GM23338 (cell line): ENCODE measurements around the gene SNTG2. TPM values are rescaled to one million over a fixed set of nuclear protein-coding genes. Genes with fewer than 3 reads are reported as not detected.

Experiments used
- ATAC-seq: fragments of 200-7000 bp; cut with Tn5 transposase; 3 replicates; pipeline ENCODE4 v1.9.1; 2020
- DNase-seq: peaks from one replicate; pipeline ENCODE4 v3.0.0-alpha.2; 2015; ENCODE audit warnings: low spot score
- H2AFZ ChIP-seq: fragments of 200-600 bp; sonication (generic); 2 replicates; pipeline ENCODE4 v1.8.0; 2016; ENCODE audit warnings: antibody characterized with exemption, mild to moderate bottlenecking, moderate library complexity
- H3F3A ChIP-seq: fragments of 200-600 bp; sonication (generic); replicated peaks from 2 replicates; pipeline ENCODE4 v1.8.0; 2017; ENCODE audit warnings: antibody characterized with exemption, mixed run types, low read depth
- H3K27ac ChIP-seq: fragments of 200-600 bp; sonication (generic); 2 replicates; pipeline ENCODE4 v1.6.1; 2016; ENCODE audit warnings: low read depth
- H3K27me3 ChIP-seq: fragments of 200-600 bp; sonication (generic); 2 replicates; pipeline ENCODE4 v1.8.0; 2016; ENCODE audit warnings: mild to moderate bottlenecking, mixed run types, moderate library complexity; ENCODE audit not compliant: insufficient read depth
- H3K36me3 ChIP-seq: fragments of 200-600 bp; sonication (generic); 2 replicates; pipeline ENCODE4 v1.8.0; 2016; ENCODE audit warnings: mild to moderate bottlenecking; ENCODE audit not compliant: insufficient read depth
- H3K4me1 ChIP-seq: fragments of 200-600 bp; sonication (generic); 2 replicates; pipeline ENCODE4 v1.8.0; 2016; ENCODE audit warnings: mild to moderate bottlenecking, moderate library complexity; ENCODE audit not compliant: insufficient read depth
- H3K4me2 ChIP-seq: fragments of 200-600 bp; sonication (generic); 2 replicates; pipeline ENCODE4 v1.7.1; 2017; ENCODE audit warnings: mixed run types
- H3K4me3 ChIP-seq: fragments of 200-600 bp; sonication (generic); 2 replicates; pipeline ENCODE4 v1.6.1; 2016; ENCODE audit warnings: mixed run types
- H3K79me2 ChIP-seq: fragments of 200-600 bp; sonication (generic); replicated peaks from 2 replicates; pipeline ENCODE4 v1.8.0; 2017; ENCODE audit warnings: mild to moderate bottlenecking; ENCODE audit not compliant: insufficient read depth
- H3K9me2 ChIP-seq: fragments of 200-600 bp; sonication (generic); 2 replicates; pipeline ENCODE4 v1.8.0; 2017; ENCODE audit not compliant: insufficient read depth
- H4K20me1 ChIP-seq: fragments of 200-600 bp; sonication (generic); replicated peaks from 2 replicates; pipeline ENCODE4 v1.8.0; 2017; ENCODE audit warnings: mild to moderate bottlenecking; ENCODE audit not compliant: insufficient read depth
- H3K27ac Mint-ChIP-seq: 2 replicates; pipeline ENCODE4 v1.8.0; 2020; ENCODE audit warnings: inconsistent platforms, mild to moderate bottlenecking, moderate library complexity, mixed read lengths
- H3K27me3 Mint-ChIP-seq: 3 replicates; pipeline ENCODE4 v1.8.0; 2022; ENCODE audit warnings: low read depth, mild to moderate bottlenecking, moderate library complexity, mixed read lengths, inconsistent platforms; ENCODE audit not compliant: insufficient read depth, poor library complexity
- H3K36me3 Mint-ChIP-seq: 3 replicates; pipeline ENCODE4 v1.8.0; 2021; ENCODE audit warnings: low read depth, mild to moderate bottlenecking, inconsistent platforms, moderate library complexity, mixed read lengths
- H3K4me1 Mint-ChIP-seq: 3 replicates; pipeline ENCODE4 v1.8.0; 2020; ENCODE audit warnings: mild to moderate bottlenecking, inconsistent platforms, mixed read lengths
- H3K4me3 Mint-ChIP-seq: 3 replicates; pipeline ENCODE4 v1.8.0; 2021; ENCODE audit warnings: moderate library complexity, mild to moderate bottlenecking, inconsistent platforms, mixed read lengths
- H3K9me3 Mint-ChIP-seq: 3 replicates; pipeline ENCODE4 v1.8.0; 2020; ENCODE audit warnings: moderate library complexity, mild to moderate bottlenecking, inconsistent platforms, mixed read lengths
- CREB1 ChIP-seq: fragments of 250-450 bp; sonication (Bioruptor Pico); IDR thresholded peaks from 2 replicates; pipeline ENCODE4 v1.5.0; 2020; ENCODE audit warnings: low read depth, mild to moderate bottlenecking, moderate library complexity
- ETS1 ChIP-seq: IDR thresholded peaks from 2 replicates; pipeline ENCODE4 v1.6.1; 2016; ENCODE audit warnings: antibody characterized with exemption
- EZH2 ChIP-seq: fragments of 200-600 bp; sonication (generic); IDR thresholded peaks from one replicate; pipeline ENCODE4 v1.8.0; 2017; ENCODE audit warnings: antibody characterized with exemption, mild to moderate bottlenecking, low read depth; ENCODE audit not compliant: unreplicated experiment
- EZH2phosphoT487 ChIP-seq: fragments of 200-600 bp; sonication (generic); IDR thresholded peaks from one replicate; pipeline ENCODE4 v1.8.1; 2018; ENCODE audit warnings: antibody characterized with exemption; ENCODE audit not compliant: unreplicated experiment
- JUNB ChIP-seq: IDR thresholded peaks from one replicate; pipeline ENCODE4 v1.6.1; 2016; ENCODE audit warnings: antibody characterized with exemption; ENCODE audit not compliant: unreplicated experiment
- NANOG ChIP-seq: IDR thresholded peaks from 2 replicates; pipeline ENCODE4 v1.6.1; 2016; ENCODE audit warnings: antibody characterized with exemption, borderline replicate concordance
- POLR2AphosphoS5 ChIP-seq: IDR thresholded peaks from 2 replicates; pipeline ENCODE4 v1.6.1; 2016; ENCODE audit warnings: antibody characterized with exemption, low read depth
- STAT1 ChIP-seq: IDR thresholded peaks from one replicate; pipeline ENCODE4 v1.6.1; 2016; ENCODE audit warnings: antibody characterized with exemption; ENCODE audit not compliant: unreplicated experiment
- ZNF114 ChIP-seq: fragments of 250-450 bp; sonication (Bioruptor Pico); IDR thresholded peaks from 2 replicates; pipeline ENCODE4 v1.5.0; 2020; ENCODE audit warnings: mild to moderate bottlenecking, moderate library complexity
- ZNF331 ChIP-seq: fragments of 250-450 bp; sonication (Bioruptor Pico); IDR thresholded peaks from 2 replicates; pipeline ENCODE4 v1.5.0; 2020; ENCODE audit warnings: low read depth, mild to moderate bottlenecking, moderate library complexity
- ZNF462 ChIP-seq: fragments of 250-450 bp; sonication (Bioruptor Pico); IDR thresholded peaks from 2 replicates; pipeline ENCODE4 v1.5.0; 2020; ENCODE audit warnings: mild to moderate bottlenecking, moderate library complexity
- polyA plus RNA-seq: library from polyadenylated mRNA; unstranded; fragments of >200 nt; fragmentation: Nextera tagmentation; extraction: Ambion mirVana; gene quantifications from 2 replicates; pipeline ENCODE4 v1.2.1, GENCODE V29; 2016
- total RNA-seq: library from RNA; depleted of rRNA; stranded (reverse); fragments of >200 nt; shearing (Covaris generic); gene quantifications from 2 replicates; pipeline ENCODE4 v1.2.3, GENCODE V29; 2014
- TF ChIP-seq, protein P1 (sequence below), 2 experiments: fragments of 200-600 bp in 1 of 2; sonication (generic) in 1 of 2; conservative IDR thresholded peaks; 2 replicates each; pipeline versions ENCODE4 v1.5.1 to v1.6.1; 2016 to 2017; ENCODE audit warnings: antibody characterized with exemption in 2 of 2, low read depth in 2 of 2, mild to moderate bottlenecking in 2 of 2, moderate library complexity in 1 of 2

SNTG2 gene
- total and polyA plus RNA-seq, 2 experiments from 2014 or later: 27.5 to 60.4 TPM

- H3K9me3 Mint-ChIP-seq: no peaks in the 10 kb centered on the region
- peaks cover 87% of the 10 kb centered on the region for H3K79me2 ChIP-seq
- H3K4me3 ChIP-seq: no peak overlapping the region
Observed at GRCh38 chr2:981258-981657, 30.6 kb downstream of the SNTG2 start.

GRCh38 chr2:981759-982158 is 31.1 kb downstream of the SNTG2 start:
- ATAC-seq: no peak
- H3K4me3 ChIP-seq: no peak overlapping the region
- H3F3A ChIP-seq: peaks cover 10% of the 10 kb centered on the region; the same call in 1 of the 2 replicates
- H3K9me2 ChIP-seq: no peaks in the 10 kb centered on the region
- Mint-ChIP-seq H3K9me3 (no peaks in the 10 kb centered on the region), H3K4me1 (peaks cover 42% of the 10 kb centered on the region), H3K27me3 (peaks cover 8% of the 10 kb centered on the region), H3K36me3 (peaks cover 23% of the 10 kb centered on the region), H3K27ac (no peak overlapping the region), H3K4me3 (no peak overlapping the region)
- peaks cover 4% of the 10 kb centered on the region; the same call in 1 of the 2 replicates for H3K36me3 ChIP-seq
- H3K4me2 ChIP-seq: no peak overlapping the region
- DNase-seq: no peak
- H3K27ac ChIP-seq: no peak overlapping the region
- peaks cover 50% of the 10 kb centered on the region for H4K20me1 ChIP-seq
- H3K79me2 ChIP-seq: peaks cover 86% of the 10 kb centered on the region
- H3K4me1 ChIP-seq: peaks cover 32% of the 10 kb centered on the region
- H3K27me3 ChIP-seq: no peaks in the 10 kb centered on the region
- H2AFZ ChIP-seq: no peak overlapping the region
- TF ChIP-seq ETS1 (no peak), ZNF462 (CRISPR knock-in tag) (no peak), POLR2AphosphoS5 (no peak), STAT1 (no peak), EZH2 (no peak), NANOG (no peak), ZNF114 (CRISPR knock-in tag) (no peak), ZNF331 (CRISPR knock-in tag) (no peak), JUNB (no peak), EZH2phosphoT487 (no peak), CREB1 (CRISPR knock-in tag) (no peak)
- TF ChIP-seq, protein P1, sequence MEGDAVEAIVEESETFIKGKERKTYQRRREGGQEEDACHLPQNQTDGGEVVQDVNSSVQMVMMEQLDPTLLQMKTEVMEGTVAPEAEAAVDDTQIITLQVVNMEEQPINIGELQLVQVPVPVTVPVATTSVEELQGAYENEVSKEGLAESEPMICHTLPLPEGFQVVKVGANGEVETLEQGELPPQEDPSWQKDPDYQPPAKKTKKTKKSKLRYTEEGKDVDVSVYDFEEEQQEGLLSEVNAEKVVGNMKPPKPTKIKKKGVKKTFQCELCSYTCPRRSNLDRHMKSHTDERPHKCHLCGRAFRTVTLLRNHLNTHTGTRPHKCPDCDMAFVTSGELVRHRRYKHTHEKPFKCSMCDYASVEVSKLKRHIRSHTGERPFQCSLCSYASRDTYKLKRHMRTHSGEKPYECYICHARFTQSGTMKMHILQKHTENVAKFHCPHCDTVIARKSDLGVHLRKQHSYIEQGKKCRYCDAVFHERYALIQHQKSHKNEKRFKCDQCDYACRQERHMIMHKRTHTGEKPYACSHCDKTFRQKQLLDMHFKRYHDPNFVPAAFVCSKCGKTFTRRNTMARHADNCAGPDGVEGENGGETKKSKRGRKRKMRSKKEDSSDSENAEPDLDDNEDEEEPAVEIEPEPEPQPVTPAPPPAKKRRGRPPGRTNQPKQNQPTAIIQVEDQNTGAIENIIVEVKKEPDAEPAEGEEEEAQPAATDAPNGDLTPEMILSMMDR (conservative IDR thresholded peaks at IDR 0.05; ENCODE audit: low read depth in 2 of 2): no peak

More at GRCh38 chr2:981258-981657, 30.6 kb downstream of the SNTG2 start:
- Histone ChIP-seq H2AFZ (no peak overlapping the region), H3K27ac (no peak overlapping the region), H3F3A (peaks cover 10% of the 10 kb centered on the region; the same call in 1 of the 2 replicates), H3K9me2 (no peaks in the 10 kb centered on the region), H3K4me2 (no peak overlapping the region), H3K27me3 (no peaks in the 10 kb centered on the region), H3K4me1 (peaks cover 32% of the 10 kb centered on the region), H3K36me3 (peaks cover 4% of the 10 kb centered on the region; the same call in 1 of the 2 replicates), H4K20me1 (peaks cover 49% of the 10 kb centered on the region)
- TF ChIP-seq STAT1: no peak
- TF ChIP-seq EZH2phosphoT487: no peak
- Mint-ChIP-seq H3K27me3 (peaks cover 8% of the 10 kb centered on the region), H3K36me3 (peaks cover 23% of the 10 kb centered on the region), H3K27ac (no peak overlapping the region), H3K4me1 (peaks cover 41% of the 10 kb centered on the region), H3K4me3 (no peak overlapping the region)
- no peak for ATAC-seq
- DNase-seq: no peak
